ENCODE data around the gene CFAP61.

The CFAP61 gene

GRCh38 chr20:20275636-20276035 lies 223.3 kb downstream of the CFAP61 start:
- Histone ChIP-seq H3K4me3 (ENCODE audit: low read length) (no peak overlapping the region), H3K9ac (ENCODE audit: low read length) (no peak overlapping the region), H2AFZ (ENCODE audit: low read depth, low read length) (no peak overlapping the region), H4K20me1 (ENCODE audit: insufficient read depth, low read length) (no peaks in the 10 kb centered on the region), H3K79me2 (ENCODE audit: low read length) (no peaks in the 10 kb centered on the region), H3K27me3 (ENCODE audit: low read depth, low read length) (peaks cover 3% of the 10 kb centered on the region; the same call in 1 of the 2 replicates), H3K9me3 (ENCODE audit: insufficient read depth, low read length) (no peaks in the 10 kb centered on the region), H3K4me2 (ENCODE audit: low read length) (no peak overlapping the region), H3K27ac (ENCODE audit: low read length) (no peak overlapping the region), H3K36me3 (replicated peaks; ENCODE audit: low read depth, low read length) (no peaks in the 10 kb centered on the region), H3K4me1 (ENCODE audit: low read length) (no peaks in the 10 kb centered on the region)
- TF ChIP-seq, protein P1, sequence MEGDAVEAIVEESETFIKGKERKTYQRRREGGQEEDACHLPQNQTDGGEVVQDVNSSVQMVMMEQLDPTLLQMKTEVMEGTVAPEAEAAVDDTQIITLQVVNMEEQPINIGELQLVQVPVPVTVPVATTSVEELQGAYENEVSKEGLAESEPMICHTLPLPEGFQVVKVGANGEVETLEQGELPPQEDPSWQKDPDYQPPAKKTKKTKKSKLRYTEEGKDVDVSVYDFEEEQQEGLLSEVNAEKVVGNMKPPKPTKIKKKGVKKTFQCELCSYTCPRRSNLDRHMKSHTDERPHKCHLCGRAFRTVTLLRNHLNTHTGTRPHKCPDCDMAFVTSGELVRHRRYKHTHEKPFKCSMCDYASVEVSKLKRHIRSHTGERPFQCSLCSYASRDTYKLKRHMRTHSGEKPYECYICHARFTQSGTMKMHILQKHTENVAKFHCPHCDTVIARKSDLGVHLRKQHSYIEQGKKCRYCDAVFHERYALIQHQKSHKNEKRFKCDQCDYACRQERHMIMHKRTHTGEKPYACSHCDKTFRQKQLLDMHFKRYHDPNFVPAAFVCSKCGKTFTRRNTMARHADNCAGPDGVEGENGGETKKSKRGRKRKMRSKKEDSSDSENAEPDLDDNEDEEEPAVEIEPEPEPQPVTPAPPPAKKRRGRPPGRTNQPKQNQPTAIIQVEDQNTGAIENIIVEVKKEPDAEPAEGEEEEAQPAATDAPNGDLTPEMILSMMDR (IDR thresholded peaks at IDR 0.05; ENCODE audit: low read depth, low read length) = no peak
- no peak for TF ChIP-seq EZH2phosphoT487 (IDR thresholded peaks at IDR 0.05; ENCODE audit: low read depth)

- Histone ChIP-seq H2AFZ (ENCODE audit: low read depth, low read length) (no peak overlapping the region), H3K27me3 (ENCODE audit: low read depth, low read length) (peaks cover 14% of the 10 kb centered on the region; the same call in 1 of the 2 replicates), H3K4me3 (ENCODE audit: low read length) (no peak overlapping the region), H3K79me2 (ENCODE audit: low read length) (no peaks in the 10 kb centered on the region), H3K9me3 (ENCODE audit: insufficient read depth, low read length) (no peaks in the 10 kb centered on the region), H3K36me3 (replicated peaks; ENCODE audit: low read depth, low read length) (no peaks in the 10 kb centered on the region), H3K9ac (ENCODE audit: low read length) (no peak overlapping the region), H3K4me2 (ENCODE audit: low read length) (no peak overlapping the region), H3K27ac (ENCODE audit: low read length) (no peak overlapping the region), H4K20me1 (ENCODE audit: insufficient read depth, low read length) (no peaks in the 10 kb centered on the region), H3K4me1 (ENCODE audit: low read length) (no peaks in the 10 kb centered on the region)
- TF ChIP-seq, protein P1 (IDR thresholded peaks at IDR 0.05; ENCODE audit: low read depth, low read length) = no peak
- no peak for TF ChIP-seq EZH2phosphoT487 (IDR thresholded peaks at IDR 0.05; ENCODE audit: low read depth)
Observed at GRCh38 chr20:20276811-20277530, 224.6 kb downstream of the CFAP61 start.

DNA sequence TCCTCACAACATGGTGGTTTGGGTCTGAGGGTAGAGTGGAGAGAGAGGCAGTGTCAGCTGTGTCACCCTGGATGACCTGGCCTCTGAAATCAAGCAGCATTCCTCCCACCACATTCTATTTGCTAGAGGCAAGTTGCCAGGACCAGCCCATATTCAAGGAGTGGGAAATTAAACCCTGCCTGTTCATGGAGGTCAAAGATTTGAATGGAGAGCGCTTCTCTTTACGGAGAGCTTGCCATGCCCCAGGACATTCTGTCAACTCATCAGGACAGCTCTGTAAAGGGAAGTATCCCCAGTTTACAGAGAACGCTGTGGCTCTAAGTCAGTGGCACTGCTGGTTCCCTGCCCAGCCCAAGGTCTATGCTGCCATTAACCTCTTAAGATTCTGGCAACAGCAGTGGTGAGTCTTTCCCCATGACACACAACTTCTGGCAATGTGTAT lies 225.6 kb downstream of the CFAP61 start:
- H3K27ac ChIP-seq (ENCODE audit: low read length) = no peak overlapping the region
- TF ChIP-seq EZH2phosphoT487 (IDR thresholded peaks at IDR 0.05; ENCODE audit: low read depth) = no peak
- TF ChIP-seq, protein P1 (IDR thresholded peaks at IDR 0.05; ENCODE audit: low read depth, low read length) = no peak

DNA sequence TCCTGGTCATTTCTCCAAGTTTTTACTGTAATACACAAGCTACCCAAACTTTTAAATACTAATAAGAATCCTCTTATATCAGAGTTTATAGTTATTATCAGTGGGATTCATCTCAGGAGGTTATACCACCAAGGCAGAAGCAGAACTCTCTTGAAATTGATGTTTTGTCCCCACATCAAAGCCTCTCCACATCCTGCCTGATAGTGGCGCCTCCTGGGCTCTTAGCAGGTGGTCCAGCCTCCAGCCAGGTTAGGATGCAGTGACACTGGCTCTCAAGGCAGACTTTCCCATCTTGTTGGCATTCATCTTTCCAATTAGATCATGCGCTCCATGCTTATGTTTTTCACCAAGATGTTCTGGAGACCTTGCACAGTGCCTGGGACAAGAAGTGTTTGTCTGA lies 233.7 kb downstream of the CFAP61 start:
- Histone ChIP-seq H3K9ac (ENCODE audit: low read length) (no peak overlapping the region), H3K9me3 (ENCODE audit: insufficient read depth, low read length) (no peaks in the 10 kb centered on the region), H3K4me3 (ENCODE audit: low read length) (no peak overlapping the region), H3K36me3 (replicated peaks; ENCODE audit: low read depth, low read length) (no peaks in the 10 kb centered on the region), H2AFZ (ENCODE audit: low read depth, low read length) (no peak overlapping the region), H3K27ac (ENCODE audit: low read length) (no peak overlapping the region), H3K27me3 (ENCODE audit: low read depth, low read length) (peaks cover 52% of the 10 kb centered on the region), H4K20me1 (ENCODE audit: insufficient read depth, low read length) (no peaks in the 10 kb centered on the region), H3K4me2 (ENCODE audit: low read length) (no peak overlapping the region), H3K79me2 (ENCODE audit: low read length) (no peaks in the 10 kb centered on the region), H3K4me1 (ENCODE audit: low read length) (no peaks in the 10 kb centered on the region)
- TF ChIP-seq, protein P1 (IDR thresholded peaks at IDR 0.05; ENCODE audit: low read depth, low read length) = no peak
- no peak for TF ChIP-seq EZH2phosphoT487 (IDR thresholded peaks at IDR 0.05; ENCODE audit: low read depth)

More for the DNA sequence above, 225.6 kb downstream of the CFAP61 start:
- no peaks in the 10 kb centered on the region for H3K36me3 ChIP-seq (replicated peaks; ENCODE audit: low read depth, low read length)
- no peak overlapping the region for H3K9ac ChIP-seq (ENCODE audit: low read length)
- H3K4me2 ChIP-seq (ENCODE audit: low read length) = no peak overlapping the region
- peaks cover 16% of the 10 kb centered on the region for H3K27me3 ChIP-seq (ENCODE audit: low read depth, low read length)
- H3K9me3 ChIP-seq (ENCODE audit: insufficient read depth, low read length) = no peaks in the 10 kb centered on the region
- H4K20me1 ChIP-seq (ENCODE audit: insufficient read depth, low read length) = no peaks in the 10 kb centered on the region
- no peaks in the 10 kb centered on the region for H3K79me2 ChIP-seq (ENCODE audit: low read length)
- no peaks in the 10 kb centered on the region for H3K4me1 ChIP-seq (ENCODE audit: low read length)
- no peak overlapping the region for H3K4me3 ChIP-seq (ENCODE audit: low read length)
- H2AFZ ChIP-seq (ENCODE audit: low read depth, low read length) = no peak overlapping the region

All from OCI-LY3 (cell line).